H9 (cell line): Measurements from ENCODE around the gene CPNE7. TPM values are rescaled to one million over a fixed set of nuclear protein-coding genes. Genes with fewer than 3 reads are reported as not detected.

ENCODE experiments used
- DNase-seq: peaks from one replicate; pipeline ENCODE4 v3.0.0-alpha.2; 2017
- H2AFZ ChIP-seq: one replicate; pipeline ENCODE4 v1.6.1; 2013; ENCODE audit warnings: mild to moderate bottlenecking, low read length, control low read depth, moderate library complexity
- H2AK5ac ChIP-seq: 2 replicates; pipeline ENCODE4 v1.6.1; 2013; ENCODE audit warnings: low read length, control low read depth, mixed read lengths; ENCODE audit not compliant: insufficient read length
- H2BK120ac ChIP-seq: one replicate; pipeline ENCODE4 v1.6.1; 2013; ENCODE audit warnings: low read depth, mild to moderate bottlenecking, low read length, control low read depth, inconsistent platforms; ENCODE audit not compliant: poor library complexity, severe bottlenecking
- H2BK12ac ChIP-seq: 2 replicates; pipeline ENCODE4 v1.6.1; 2013; ENCODE audit warnings: low read length, control low read depth, mixed read lengths, low read depth; ENCODE audit not compliant: insufficient read length
- H2BK15ac ChIP-seq: 2 replicates; pipeline ENCODE4 v1.6.1; 2013; ENCODE audit warnings: low read depth, low read length, control low read depth
- H2BK20ac ChIP-seq: one replicate; pipeline ENCODE4 v1.6.1; 2013; ENCODE audit warnings: low read depth, mild to moderate bottlenecking, low read length, control low read depth, inconsistent platforms; ENCODE audit not compliant: poor library complexity, severe bottlenecking
- H2BK5ac ChIP-seq: 2 replicates; pipeline ENCODE4 v1.6.1; 2013; ENCODE audit warnings: low read length, control low read depth, mixed read lengths; ENCODE audit not compliant: insufficient read length
- H3K14ac ChIP-seq: 2 replicates; pipeline ENCODE4 v1.6.1; 2013; ENCODE audit warnings: low read length, control low read depth; ENCODE audit not compliant: insufficient read depth
- H3K18ac ChIP-seq: 2 replicates; pipeline ENCODE4 v1.6.1; 2013; ENCODE audit warnings: low read depth, mild to moderate bottlenecking, mixed read lengths, low read length, control low read depth; ENCODE audit not compliant: insufficient read length
- H3K23ac ChIP-seq: 2 replicates; pipeline ENCODE4 v1.6.1; 2013; ENCODE audit warnings: low read length, control low read depth, mixed read lengths, low read depth; ENCODE audit not compliant: insufficient read length
- H3K23me2 ChIP-seq: 2 replicates; pipeline ENCODE4 v1.6.1; 2013; ENCODE audit warnings: low read depth, mild to moderate bottlenecking, mixed read lengths, low read length, control low read depth; ENCODE audit not compliant: insufficient read length, poor library complexity, severe bottlenecking
- H3K27ac ChIP-seq: 2 replicates; pipeline ENCODE4 v1.5.1; 2013; ENCODE audit warnings: low read length, control low read depth, mixed read lengths, low read depth; ENCODE audit not compliant: insufficient read length
- H3K27me3 ChIP-seq: 2 replicates; pipeline ENCODE4 v1.6.1; 2013; ENCODE audit warnings: low read length, control low read depth, inconsistent platforms; ENCODE audit not compliant: insufficient read depth
- H3K4ac ChIP-seq: 2 replicates; pipeline ENCODE4 v1.6.1; 2013; ENCODE audit warnings: low read depth, mild to moderate bottlenecking, control low read depth, inconsistent platforms, low read length, moderate library complexity
- H3K4me1 ChIP-seq: 2 replicates; pipeline ENCODE4 v1.6.1; 2013; ENCODE audit warnings: low read length, control low read depth, inconsistent platforms; ENCODE audit not compliant: insufficient read depth
- H3K4me2 ChIP-seq: 2 replicates; pipeline ENCODE4 v1.6.1; 2013; ENCODE audit warnings: low read length, control low read depth, mixed read lengths; ENCODE audit not compliant: insufficient read length, insufficient read depth
- H3K56ac ChIP-seq: 2 replicates; pipeline ENCODE4 v1.6.1; 2013; ENCODE audit warnings: low read depth, mild to moderate bottlenecking, mixed read lengths, low read length, control low read depth; ENCODE audit not compliant: insufficient read length
- H3K79me1 ChIP-seq: 2 replicates; pipeline ENCODE4 v1.6.1; 2013; ENCODE audit warnings: low read depth, mild to moderate bottlenecking, moderate library complexity, low read length, control low read depth, inconsistent platforms; ENCODE audit not compliant: insufficient read depth, poor library complexity, severe bottlenecking
- H3K79me2 ChIP-seq: 2 replicates; pipeline ENCODE4 v1.6.1; 2013; ENCODE audit warnings: low read length, control low read depth, inconsistent platforms; ENCODE audit not compliant: insufficient read depth
- H3K9ac ChIP-seq: 2 replicates; pipeline ENCODE4 v1.6.1; 2013; ENCODE audit warnings: low read length, control low read depth, mixed read lengths; ENCODE audit not compliant: insufficient read length; ENCODE audit errors: extremely low read depth
- H3K9me3 ChIP-seq: one replicate; pipeline ENCODE4 v1.6.1; 2013; ENCODE audit warnings: low read depth, low read length, inconsistent platforms; ENCODE audit not compliant: control insufficient read depth
- H3T11ph ChIP-seq: one replicate; pipeline ENCODE4 v1.6.1; 2013; ENCODE audit warnings: mild to moderate bottlenecking, low read length, control low read depth, inconsistent platforms
- H4K20me1 ChIP-seq: one replicate; pipeline ENCODE4 v1.6.1; 2013; ENCODE audit not compliant: control insufficient read depth, insufficient read length, insufficient read depth
- H4K5ac ChIP-seq: 2 replicates; pipeline ENCODE4 v1.6.1; 2013; ENCODE audit warnings: low read depth, mild to moderate bottlenecking, mixed read lengths, low read length, control low read depth; ENCODE audit not compliant: insufficient read length
- H4K8ac ChIP-seq: replicated peaks from 2 replicates; pipeline ENCODE4 v1.6.1; 2013; ENCODE audit warnings: low read length, control low read depth, mixed read lengths, low read depth; ENCODE audit not compliant: insufficient read length
- H4K91ac ChIP-seq: 2 replicates; pipeline ENCODE4 v1.6.1; 2013; ENCODE audit warnings: low read depth, mild to moderate bottlenecking, moderate library complexity, mixed read lengths, low read length, control low read depth; ENCODE audit not compliant: insufficient read length
- H3K27ac Mint-ChIP-seq, 3 experiments: 2 replicates in 2 of 3; 3 replicates in 1 of 3; pipeline ENCODE4 v1.8.0; 2020 to 2021; ENCODE audit warnings: mixed read lengths in 3 of 3, mild to moderate bottlenecking in 1 of 3, moderate library complexity in 1 of 3
- H3K27me3 Mint-ChIP-seq: 2 replicates; pipeline ENCODE4 v1.8.0; 2021; ENCODE audit warnings: low read depth, mild to moderate bottlenecking, moderate library complexity, mixed read lengths
- H3K36me3 Mint-ChIP-seq, 3 experiments: 2 replicates in 2 of 3; 3 replicates in 1 of 3; pipeline ENCODE4 v1.8.0; 2020 to 2021; ENCODE audit warnings: low read depth in 3 of 3, mixed read lengths in 3 of 3; ENCODE audit not compliant: insufficient read depth in 1 of 3
- H3K4me1 Mint-ChIP-seq, 2 experiments: 2 replicates each; pipeline ENCODE4 v1.8.0; 2020; ENCODE audit warnings: mixed read lengths in 2 of 2
- H3K4me3 Mint-ChIP-seq, 2 experiments: 2 replicates in 1 of 2; 3 replicates in 1 of 2; pipeline ENCODE4 v1.8.0; 2020 to 2021; ENCODE audit warnings: mild to moderate bottlenecking in 2 of 2, mixed read lengths in 2 of 2, moderate library complexity in 1 of 2
- H3K9me3 Mint-ChIP-seq, 2 experiments: 2 replicates in 1 of 2; 3 replicates in 1 of 2; pipeline ENCODE4 v1.8.0; 2020; ENCODE audit warnings: mild to moderate bottlenecking in 2 of 2, mixed read lengths in 2 of 2, moderate library complexity in 1 of 2
- CTCF ChIP-seq: fragments of 200-600 bp; sonication (generic); conservative IDR thresholded peaks from 3 replicates; pipeline ENCODE4 v1.8.0; 2021; ENCODE audit warnings: antibody characterized with exemption, mild to moderate bottlenecking
- WGBS: extraction: QIAGEN DNeasy Blood & Tissue Kit; methylation state at CpG from one replicate; pipeline ENCODE4 v1.1.7; 2013; ENCODE audit warnings: missing lambda C conversion rate, low lambda C conversion rate, mixed read lengths; ENCODE audit not compliant: insufficient read length; ENCODE audit errors: extremely low coverage; 5-methylcytosine and 5-hydroxymethylcytosine counted together
- total RNA-seq: library from RNA; stranded (reverse); gene quantifications from 2 replicates; pipeline ENCODE4 v1.2.1, GENCODE V29; 2021

Gene CPNE7
- total RNA-seq, 1 experiment from 2014 or later: 23.4 TPM

- peaks cover 2% of the 10 kb centered on the region for H3K23me2 ChIP-seq
- H3K4ac ChIP-seq: no peak overlapping the region
- H3K4me1 Mint-ChIP-seq: peaks cover 5 to 8% of the 10 kb centered on the region in 2 experiments
- H4K20me1 ChIP-seq: no peaks in the 10 kb centered on the region
- H3K4me3 Mint-ChIP-seq: no peak overlapping the region
- no peak overlapping the region for H2BK20ac ChIP-seq
- no peak for DNase-seq
- WGBS: no CpG with 5 or more reads among the region's 16 CpGs
- H3K9me3 ChIP-seq: no peaks in the 10 kb centered on the region
- no peak overlapping the region for H3K14ac ChIP-seq
- no peak overlapping the region for H3K18ac ChIP-seq
- no peak overlapping the region for H4K5ac ChIP-seq
- H3K27ac ChIP-seq: no peak overlapping the region
- no peak overlapping the region for H3K27ac Mint-ChIP-seq
- no peak overlapping the region for H2BK120ac ChIP-seq
- no peaks in the 10 kb centered on the region for H3K9me3 Mint-ChIP-seq
- H3K36me3 Mint-ChIP-seq: no peaks in the 10 kb centered on the region
- H4K91ac ChIP-seq: no peak overlapping the region
- H3K79me2 ChIP-seq: no peaks in the 10 kb centered on the region
- no peak overlapping the region for H3K4me2 ChIP-seq
- H3K4me1 ChIP-seq: no peaks in the 10 kb centered on the region; the same call in 1 of the 2 replicates
- H3K23ac ChIP-seq: no peak overlapping the region
- no peak overlapping the region for H3K9ac ChIP-seq
- H3T11ph ChIP-seq: no peak overlapping the region
- H3K56ac ChIP-seq: no peak overlapping the region
- peaks cover 7% of the 10 kb centered on the region for H3K27me3 Mint-ChIP-seq
- no peak overlapping the region for H2AFZ ChIP-seq
- H2BK12ac ChIP-seq: no peak overlapping the region
- H2AK5ac ChIP-seq: no peak overlapping the region
- no peak overlapping the region for H4K8ac ChIP-seq
- H2BK15ac ChIP-seq: no peak overlapping the region
- no peak overlapping the region for H2BK5ac ChIP-seq
- H3K79me1 ChIP-seq: no peaks in the 10 kb centered on the region
- no peak for TF ChIP-seq CTCF
- no peaks in the 10 kb centered on the region for H3K27me3 ChIP-seq
Measured at GRCh38 chr16:89604764-89605163, 29.2 kb downstream of the CPNE7 start.
